Inflammatory macrophage treated with lipopolysaccharide for 4 hours (primary cell): ENCODE results near the gene PRKAR1A.
"Not testable (repeated sequence)": the region's sequence is repeated elsewhere in the genome, so short reads cannot be mapped to it uniquely, and the experiment has no call there.

Experiments used
- DNase-seq: peaks from one replicate; pipeline ENCODE4 v3.0.0-alpha.2; 2020

The PRKAR1A gene

DNA sequence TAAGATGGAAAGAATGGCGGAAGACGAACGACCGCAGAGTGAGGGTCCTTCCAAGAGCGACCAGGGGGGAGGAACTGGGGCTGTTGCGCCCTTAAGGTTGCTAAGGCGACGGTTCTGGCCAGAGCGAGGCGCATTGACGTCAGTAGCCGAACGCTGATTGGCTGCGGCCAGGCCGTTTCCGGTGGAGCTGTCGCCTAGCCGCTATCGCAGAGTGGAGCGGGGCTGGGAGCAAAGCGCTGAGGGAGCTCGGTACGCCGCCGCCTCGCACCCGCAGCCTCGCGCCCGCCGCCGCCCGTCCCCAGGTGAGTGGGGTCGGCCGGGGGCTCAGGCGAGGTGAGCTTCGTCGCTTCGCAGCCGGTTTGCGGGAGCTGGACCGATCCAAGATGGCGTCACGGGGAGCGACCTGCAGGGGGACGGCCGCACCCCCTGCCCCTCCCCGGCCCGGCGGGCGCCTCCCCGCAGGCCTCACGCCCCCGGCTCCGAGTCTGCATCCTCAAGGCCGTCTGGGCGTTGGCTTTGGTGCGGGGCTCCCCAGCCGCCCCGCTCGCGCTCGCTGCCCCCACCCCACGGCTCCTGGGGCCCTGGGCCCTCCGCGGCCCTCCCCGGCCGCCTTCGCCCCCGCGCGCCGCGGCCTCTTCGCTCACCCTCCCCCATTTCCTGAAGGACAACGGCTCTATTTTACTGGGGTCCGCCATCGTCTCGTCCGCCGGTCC, at the start of gene PRKAR1A:
Gene PRKAR1A (plus strand): TSS at position 184 of the 713 bp plus-strand sequence. CDS start 2,970 bp downstream, outside the sequence.
- peak; percentile 94 for DNase-seq

DNA sequence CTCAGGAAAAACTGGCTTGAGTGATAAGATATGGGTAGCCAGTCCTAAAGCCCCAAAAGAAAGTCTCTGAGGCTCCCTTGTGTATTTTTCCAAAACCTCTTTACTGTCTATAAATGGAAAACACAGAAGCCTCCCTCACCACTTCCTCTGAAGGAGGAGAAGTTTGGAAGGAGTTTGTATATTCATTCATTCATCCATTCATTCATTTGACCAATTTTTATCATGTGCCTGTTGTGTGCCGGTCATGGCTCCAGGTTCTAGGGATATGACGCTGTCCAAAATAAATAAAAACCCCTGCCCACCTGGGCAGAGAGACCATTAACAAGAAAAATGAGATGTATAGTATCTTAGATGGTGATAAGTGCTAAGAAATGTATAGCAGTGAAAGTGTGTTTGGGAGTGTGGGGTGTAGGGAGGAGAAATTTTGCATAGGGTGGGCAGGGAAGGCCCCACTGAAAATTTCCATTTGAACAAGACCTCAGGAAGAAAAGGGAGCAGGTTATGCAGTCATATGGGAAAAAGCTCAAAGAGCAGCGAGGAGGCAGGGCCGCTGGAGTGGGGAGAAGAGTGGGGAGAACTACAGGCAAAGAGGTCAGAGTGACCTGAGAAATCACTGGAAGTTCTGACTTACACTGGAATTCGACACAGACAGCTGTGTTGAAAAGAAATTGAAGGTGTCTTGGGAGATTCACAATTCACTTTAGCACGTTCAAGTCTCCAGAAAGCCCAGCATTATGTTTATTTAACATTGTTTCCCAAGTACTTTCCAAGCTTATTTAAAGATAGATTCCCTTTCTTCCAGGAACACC, 48.8 kb upstream of the PRKAR1A start:
- no peak for DNase-seq

DNA sequence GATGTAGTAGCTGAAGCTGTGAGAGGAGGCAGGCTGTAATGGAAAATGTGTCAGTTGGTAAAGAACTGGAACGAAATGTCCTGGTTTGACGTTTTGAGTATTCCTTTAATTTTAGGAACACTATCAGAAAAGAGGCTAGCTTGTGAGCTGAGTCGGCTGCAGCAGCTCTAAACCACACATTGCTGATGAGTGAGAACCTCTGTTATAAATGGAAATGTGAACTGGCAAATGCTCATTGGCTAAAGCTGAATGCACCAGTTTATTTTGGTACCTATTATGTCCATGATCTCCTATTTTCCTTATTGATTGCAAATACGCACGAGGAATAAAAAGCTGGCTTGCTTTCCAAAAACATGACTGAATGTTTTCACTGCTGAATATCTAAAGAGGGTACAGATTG, 43.9 kb upstream of the PRKAR1A start:
- no peak for DNase-seq

DNA sequence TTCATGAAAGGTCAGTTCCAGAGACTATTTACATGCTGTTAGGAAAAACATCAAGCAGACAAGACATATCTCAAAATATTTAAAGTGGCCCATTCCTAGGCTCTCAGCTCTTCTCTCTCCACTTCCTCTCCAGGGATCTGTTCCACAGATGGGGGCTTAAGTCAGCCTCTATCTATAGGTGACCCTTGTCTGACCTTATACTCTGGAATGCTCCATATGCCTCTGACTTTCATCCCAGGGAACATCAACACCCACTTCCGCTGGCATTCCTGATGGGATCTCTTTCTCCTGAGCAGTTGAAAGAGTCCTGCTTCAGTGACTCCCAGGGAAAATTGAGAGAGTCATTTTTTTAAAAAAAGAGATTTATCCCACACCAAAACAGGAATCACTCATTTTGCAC, 43.4 kb upstream of the PRKAR1A start:
- no peak for DNase-seq

DNA sequence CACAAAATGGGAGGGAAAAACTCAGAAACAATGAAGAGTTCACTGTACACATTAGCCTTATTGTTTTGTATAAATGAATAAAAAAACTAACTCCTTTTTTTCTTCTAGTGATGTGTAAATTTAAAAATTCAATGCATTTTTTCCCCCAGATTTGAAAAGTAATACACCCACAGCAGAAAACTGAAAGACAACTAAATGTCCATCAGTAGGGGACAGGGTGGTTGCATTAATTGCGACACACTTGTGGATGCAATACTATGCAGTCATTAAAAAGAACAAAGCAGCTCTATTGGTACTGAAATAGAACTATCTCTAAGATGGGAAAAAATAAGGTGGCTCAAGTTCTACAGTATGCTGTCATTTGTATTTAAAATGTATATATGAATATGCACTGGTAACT, 41.3 kb upstream of the PRKAR1A start:
- DNase-seq, result peak; percentile 60

DNA sequence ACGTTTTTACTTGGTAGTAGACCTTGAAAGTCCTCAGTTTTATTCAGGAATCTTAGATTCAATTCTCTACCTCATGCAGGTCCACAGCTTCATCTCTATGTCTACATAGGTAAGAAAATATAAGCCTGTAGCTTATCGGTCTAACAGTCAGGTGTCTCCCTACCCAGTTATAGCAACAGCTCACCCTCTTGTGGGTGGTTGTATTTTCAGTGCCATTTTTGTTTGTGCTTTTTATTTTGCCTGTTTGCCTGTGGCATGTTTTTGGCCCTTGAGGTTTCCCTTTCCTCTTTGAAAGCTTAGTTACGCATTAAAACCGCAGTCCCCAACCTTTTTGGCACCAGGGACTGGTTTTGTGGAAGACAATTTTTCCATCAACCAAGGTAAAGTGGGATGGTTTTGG, 31.3 kb upstream of the PRKAR1A start:
- DNase-seq, result no peak

DNA sequence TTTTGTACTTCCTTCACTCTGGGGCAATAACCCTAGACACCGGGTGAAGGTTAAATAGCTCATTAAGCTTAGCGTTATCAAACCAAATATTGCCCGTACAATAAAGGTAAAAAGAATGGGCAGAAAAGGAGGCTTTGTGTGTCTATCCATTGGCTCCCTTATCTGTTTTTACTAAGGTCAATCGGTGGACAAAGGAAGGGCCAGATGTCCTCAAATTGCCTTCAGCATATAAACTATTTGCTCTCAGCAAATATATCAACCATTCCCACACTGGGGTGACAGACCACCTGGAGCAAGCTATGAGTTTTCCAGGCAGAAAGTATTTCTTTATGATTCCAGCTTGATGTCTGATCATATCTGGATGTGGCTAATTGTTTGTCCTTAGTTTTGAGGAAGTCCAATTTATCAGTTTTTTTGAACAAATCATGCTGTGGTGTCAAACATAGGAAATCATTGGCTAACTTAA, 29.6 kb upstream of the PRKAR1A start:
- no peak for DNase-seq

DNA sequence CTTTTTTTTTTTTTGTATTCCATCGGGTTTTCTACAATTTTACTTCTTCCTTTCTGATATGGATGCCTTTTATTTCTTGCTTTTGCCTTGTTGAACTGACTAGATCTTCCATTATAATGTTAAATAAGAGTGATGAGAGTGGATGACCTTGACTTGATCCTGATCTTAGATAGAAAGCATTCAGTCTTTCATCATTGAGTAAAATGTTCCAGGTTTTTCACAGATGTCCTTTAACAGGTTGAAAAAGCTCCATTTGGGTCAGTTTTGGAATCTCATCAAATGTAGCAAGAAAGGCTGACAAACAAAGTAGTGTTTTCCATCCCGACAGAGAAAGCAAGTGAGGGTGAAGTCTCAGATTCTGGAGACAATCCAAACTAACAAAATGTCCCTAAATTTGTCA, 27.8 kb upstream of the PRKAR1A start:
- no peak for DNase-seq

DNA sequence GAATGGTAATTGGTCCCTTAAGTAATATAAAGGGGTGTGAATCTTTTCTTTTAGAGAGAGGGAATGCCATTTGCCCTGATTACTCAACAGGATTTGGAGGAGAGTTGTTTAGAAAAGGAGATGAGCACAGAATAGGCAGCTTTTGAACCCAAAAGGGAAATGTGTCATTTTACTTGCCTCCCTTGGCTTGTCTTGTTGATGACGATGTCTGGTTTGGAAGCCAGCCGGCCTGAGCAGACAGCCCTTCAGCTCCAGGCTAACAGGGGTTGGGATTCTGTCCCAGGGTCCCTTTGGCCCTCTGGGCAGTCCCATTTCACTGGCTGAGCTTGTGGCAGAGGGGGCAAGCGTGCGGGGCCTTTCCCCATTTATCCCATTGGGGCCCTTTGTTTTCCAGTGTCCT, 22.3 kb upstream of the PRKAR1A start:
- peak; percentile 6 for DNase-seq

DNA sequence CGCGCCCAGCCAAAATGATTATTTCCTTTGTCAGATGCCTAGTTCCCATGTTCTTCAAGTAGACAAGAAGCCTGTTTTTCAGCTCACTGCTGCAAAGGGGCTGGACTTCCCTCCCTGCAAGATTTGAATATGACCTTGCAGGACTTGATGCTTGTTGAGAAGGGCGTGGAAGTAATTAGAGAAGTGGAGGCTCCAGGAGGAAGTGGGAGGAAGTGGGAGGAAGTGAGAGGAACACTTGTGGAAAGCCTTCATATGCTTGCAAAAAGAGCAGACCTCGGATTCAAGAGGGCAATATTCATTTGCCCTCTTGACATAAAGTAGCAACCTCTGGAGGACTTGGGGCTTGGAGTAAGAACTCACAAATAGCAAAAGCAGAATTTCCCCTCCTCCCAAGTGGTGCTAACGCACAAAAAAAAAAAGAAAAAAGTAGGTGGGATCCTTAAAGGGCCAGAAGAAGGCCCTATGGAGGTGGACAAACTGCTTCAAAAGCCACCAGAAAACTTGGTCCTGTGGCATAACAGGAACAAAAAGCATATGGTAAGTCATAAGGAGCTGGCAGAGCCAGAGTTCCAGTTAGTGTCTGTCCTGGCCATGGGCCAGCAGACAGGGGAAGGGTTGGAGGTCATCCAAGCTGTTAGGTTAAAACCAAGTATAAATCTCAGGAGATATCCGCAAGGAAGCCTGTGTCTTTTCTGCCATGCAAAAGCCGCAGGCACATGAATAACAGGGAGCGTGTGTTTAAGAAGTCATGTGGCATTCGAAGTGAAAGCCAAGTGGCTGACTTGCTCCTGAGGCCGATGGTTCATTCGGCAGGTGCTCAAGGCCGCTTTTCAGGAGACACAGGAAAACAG, 20.6 kb upstream of the PRKAR1A start:
- DNase-seq, result peak; percentile 92

DNA sequence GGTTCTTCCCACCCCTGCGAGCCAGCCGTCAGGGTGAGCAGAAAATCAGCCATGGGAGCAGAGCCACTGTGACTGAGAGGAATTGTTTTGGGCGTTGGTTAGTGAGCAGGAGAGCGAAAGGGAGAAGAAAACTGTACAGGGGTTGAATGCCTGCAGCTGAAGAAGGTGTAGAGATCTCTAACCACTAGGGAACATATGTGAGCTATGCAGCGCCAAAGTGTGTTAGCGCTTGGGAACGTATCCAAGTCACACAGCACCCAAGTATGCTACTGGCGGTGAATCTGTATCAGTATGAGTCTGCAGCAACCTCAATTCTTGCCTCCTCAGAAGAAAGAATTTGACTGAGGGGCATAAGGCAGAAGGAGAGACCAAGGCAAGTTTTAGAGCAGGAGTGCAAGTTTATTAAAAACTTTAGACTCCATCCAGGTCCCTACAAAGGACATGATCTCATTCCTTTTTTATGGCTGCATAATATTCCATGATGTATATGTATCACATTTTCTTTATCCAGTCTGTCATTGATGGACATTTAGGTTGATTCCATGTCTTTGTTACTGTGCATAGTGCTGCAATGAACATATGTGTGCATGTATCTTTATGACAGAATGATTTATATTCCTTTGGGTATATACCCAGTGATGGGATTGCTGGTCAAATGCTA, 19.7 kb upstream of the PRKAR1A start:
- DNase-seq, result not testable (repeated sequence)

DNA sequence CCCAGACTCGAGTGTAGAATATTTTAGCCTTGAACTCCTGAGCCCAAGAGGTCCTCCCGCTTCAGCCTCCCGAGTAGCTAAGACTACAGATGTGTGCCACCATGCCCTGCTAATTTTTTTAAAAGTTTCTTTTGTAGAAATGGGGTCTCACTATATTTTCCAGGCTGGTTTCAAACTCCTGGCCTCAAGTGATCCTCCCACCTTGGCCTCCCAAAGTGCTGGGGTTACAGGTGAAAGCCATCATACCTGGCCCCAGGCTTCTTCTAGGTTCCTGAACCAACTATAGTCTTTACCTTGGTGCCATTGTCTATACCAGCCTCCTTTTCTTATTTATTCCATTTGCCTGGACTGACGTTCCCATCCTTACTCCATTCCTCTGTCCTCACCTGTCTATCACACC, 17.1 kb upstream of the PRKAR1A start:
- no peak for DNase-seq

DNA sequence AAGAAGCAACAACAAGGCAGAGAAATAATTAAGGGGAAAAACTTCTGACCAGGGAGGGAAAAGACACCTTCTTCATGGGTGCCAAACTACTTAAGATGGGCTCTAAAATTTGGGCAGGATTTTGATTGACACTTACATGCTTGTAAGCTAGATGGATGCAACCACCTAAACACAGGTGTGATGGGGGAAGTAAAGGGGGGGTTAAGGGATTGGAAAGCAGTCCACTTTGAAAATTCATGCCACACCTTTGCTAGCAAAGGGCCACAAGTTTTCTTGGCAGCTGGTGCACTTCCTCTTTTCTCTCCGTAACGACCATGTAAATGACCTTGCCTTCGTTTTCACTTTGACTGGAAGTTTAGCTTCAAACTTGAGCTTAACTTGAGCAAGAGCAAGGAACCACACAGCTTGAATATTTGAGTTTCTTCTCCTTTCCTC, 14.3 kb upstream of the PRKAR1A start:
- DNase-seq, result peak; percentile 96

DNA sequence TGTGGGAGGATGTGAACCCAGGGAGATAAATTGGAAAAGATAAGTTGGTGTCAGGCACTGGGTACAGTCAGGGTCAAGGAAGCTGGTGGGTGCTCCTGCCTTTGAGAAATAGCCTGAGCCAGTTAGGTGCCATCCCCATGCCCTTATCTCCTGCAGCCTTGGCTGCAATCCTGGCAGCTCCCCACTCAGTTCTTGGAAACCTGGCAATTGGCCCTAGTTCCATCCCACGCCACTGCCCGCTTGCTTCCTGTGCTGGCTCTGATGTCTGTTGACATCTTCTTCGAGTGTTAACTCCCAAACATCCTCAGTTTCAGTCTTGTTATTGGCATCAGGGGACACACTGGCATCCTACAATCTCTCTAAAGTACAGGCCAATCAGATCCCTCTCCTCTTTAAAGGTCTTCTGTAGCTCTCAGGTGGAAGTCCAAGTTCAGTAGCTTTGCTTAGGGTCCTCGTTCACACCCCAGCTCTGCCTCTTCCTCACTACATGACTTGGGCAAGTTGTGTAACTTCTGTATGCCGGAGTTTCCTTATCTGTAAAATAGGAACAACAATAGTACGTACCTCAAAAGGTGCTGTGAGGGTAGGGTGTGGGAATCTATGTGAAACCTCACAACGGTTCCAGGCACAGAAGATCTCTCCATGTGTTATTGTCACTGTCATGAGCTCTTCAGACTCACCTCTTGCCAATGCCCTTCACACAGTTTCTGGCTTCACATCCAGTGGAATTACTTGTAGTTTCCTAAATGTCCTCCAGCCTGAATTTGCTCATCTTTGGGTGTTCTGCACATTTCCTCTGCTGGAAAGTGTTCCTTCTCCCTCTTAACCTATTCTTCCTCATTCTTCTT, 13.5 kb upstream of the PRKAR1A start:
- DNase-seq, result peak; percentile 72

DNA sequence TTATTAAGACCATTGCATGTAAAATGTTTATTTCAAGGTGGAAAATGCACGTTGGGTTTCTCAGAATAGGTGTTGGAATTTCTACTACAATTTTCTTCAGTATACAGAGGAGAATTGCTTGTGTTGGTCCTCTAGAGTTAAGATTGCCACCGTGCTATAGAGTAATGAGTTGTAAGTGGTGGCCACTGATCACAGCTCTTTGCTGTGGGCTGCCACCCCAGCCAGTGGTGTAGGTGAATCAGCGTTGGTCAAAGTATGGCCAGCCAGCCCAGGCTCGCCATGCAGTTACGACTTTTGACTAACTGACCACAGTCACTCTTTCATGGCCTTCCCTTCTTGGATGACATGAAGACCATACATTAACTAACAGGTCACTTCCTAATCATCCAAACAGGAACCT, 12.6 kb upstream of the PRKAR1A start:
- no peak for DNase-seq

DNA sequence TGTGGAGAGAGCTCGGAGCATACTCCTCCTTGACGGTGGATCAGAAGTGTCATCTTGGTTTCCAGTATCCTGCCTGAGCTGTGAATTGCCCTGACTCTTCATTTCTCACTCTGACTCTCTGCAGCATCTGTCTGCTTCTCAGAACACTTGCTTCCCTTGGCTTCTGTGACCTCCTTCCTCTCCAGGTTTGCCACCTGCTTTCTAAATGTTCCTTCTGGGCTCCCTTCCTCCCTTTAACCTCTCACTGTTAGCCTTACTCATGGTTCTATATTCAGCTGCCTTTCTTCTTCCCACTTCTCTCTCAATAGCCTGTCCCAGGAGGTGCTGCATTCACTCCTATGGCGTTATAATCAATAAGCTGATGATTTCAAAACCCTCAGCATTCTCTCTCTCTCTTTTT, 11.2 kb upstream of the PRKAR1A start:
- DNase-seq, result no peak

DNA sequence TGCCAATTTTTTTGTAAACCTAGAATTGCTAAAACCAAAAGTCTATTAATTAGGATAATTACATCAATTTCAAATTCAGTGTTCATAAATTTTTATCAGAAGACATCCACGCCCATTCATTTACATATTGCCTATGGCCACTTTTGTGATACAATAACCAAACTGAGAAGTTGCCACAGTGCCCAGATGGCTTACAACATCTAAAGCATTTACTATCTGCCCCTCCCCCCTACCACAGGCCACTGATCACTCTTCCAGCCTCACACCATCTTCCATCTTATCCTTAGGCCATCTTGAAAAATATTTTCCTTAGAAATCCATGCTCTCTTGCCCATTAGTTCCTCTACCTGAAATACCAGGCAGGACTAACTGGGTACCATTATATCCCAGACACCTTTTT, 6.3 kb upstream of the PRKAR1A start:
- peak; percentile 67 for DNase-seq

DNA sequence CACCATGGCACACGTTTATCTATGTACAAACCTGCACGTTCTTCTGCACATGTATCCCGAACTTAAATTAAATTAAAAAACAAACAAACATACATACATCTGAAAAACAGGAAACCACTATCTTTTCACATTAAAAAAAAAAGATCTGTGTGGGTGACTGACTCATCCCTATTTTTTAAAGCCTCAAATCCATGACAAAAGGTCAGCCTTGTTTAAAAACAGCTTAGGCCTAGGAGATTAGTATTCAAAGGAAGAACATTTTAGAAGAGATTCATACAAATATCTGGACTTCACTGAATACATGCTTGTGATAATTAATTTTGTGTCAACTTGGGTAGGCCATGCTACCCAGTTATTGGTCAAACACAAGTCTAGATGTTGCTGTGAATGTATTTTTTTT, 4.7 kb upstream of the PRKAR1A start:
- peak; percentile 68 for DNase-seq

DNA sequence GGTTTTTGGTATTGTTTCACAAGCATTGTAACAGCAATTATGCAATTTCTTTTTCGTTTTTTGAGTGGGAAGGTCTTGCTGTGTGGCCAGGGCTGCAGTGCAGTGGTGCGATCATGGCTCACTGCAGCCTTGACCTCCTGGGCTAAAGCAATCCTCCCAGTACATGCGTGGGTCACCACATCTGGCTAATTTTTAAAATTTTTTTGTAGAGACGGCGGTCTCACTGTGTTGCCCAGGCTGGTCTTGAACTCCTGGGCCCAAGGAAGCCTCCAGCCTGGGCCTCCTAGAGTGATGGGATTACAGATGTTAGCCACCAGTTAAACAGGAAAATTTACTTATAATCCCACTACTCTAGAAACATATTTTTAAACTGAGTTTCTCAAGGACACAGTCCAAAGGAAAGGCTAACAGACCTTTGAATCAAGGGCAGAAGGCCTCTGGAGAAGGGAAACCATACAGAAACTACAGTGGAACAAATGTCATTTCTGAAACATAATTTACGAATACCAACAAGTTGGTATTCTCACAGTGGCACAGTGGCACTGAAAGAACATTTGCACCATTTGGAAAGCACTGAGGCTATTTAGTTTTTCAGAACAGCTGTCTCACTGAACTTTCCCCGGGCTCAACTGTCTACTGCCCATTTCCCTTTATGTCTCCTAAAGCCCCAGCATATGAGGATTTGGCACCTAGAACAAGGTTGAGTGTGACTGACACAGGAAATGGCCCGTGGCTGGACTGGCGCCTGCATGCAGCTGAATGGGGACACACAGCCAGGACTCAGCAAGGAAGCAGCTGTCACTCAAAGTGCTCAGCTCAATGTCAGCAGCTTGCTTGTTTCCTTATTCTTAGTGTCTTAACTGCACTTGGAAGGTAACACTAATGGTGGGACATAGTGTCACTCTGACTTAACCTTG, 2.8 kb upstream of the PRKAR1A start:
- DNase-seq, result peak; percentile 84

DNA sequence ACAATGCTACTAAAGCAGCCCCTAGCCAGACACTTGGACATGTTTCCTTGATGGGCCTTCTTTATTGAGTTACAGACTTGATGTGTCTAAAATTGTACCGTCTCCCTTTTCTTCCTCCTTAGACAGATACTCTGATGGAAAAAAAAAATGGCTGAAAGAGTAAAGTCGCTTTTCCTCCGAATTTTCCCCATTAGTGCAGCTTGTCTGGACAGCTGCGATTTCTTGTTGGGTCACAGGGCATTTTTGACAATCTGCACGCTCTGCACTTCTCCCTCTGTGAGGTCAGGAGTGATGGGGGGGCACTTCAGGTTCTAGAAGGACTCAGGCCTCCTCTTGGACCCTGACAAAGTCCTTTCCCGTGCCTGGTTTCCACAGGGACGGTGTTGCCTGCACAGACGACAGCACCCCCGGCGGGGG, 968 bp upstream of the PRKAR1A start:
- peak; percentile 10 for DNase-seq
